GM12865 (cell line): ENCODE data around the gene LPP.

Experiments used
- DNase-seq: peaks from one replicate; pipeline ENCODE4 v3.0.0; 2010; ENCODE audit warnings: low read depth
- H3K4me3 ChIP-seq: 2 replicates; pipeline ENCODE4 v1.5.1; 2011; ENCODE audit warnings: mild to moderate bottlenecking, low read depth, low read length, control low read depth
- TF ChIP-seq, protein P1 (sequence below): IDR thresholded peaks from 2 replicates; pipeline ENCODE4 v1.5.1; 2011; ENCODE audit warnings: low read length, control low read depth, low read depth, inconsistent platforms; ENCODE audit not compliant: insufficient read depth; ENCODE audit errors: missing control alignments

Gene LPP

DNA sequence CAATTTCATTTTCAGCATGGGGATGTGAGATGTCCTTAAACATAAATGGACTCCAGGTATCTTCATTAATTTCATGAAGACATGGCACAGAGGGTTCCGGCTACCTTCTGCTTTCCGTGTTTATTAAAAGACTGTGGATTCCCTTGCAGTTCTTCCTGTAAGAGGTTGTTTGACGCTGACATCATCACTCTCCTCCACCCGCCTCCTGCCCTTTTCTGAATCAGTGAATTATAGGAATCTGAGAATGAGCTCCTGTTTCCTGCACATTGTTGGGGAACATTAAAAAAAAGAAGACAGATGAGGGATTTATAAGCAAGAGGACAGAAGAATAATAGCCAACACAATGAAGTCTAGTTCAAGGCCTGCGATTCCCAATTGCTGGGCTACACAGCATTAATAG is 191.3 kb downstream of the LPP start:
- H3K4me3 ChIP-seq: no peak overlapping the region
- TF ChIP-seq, protein P1, sequence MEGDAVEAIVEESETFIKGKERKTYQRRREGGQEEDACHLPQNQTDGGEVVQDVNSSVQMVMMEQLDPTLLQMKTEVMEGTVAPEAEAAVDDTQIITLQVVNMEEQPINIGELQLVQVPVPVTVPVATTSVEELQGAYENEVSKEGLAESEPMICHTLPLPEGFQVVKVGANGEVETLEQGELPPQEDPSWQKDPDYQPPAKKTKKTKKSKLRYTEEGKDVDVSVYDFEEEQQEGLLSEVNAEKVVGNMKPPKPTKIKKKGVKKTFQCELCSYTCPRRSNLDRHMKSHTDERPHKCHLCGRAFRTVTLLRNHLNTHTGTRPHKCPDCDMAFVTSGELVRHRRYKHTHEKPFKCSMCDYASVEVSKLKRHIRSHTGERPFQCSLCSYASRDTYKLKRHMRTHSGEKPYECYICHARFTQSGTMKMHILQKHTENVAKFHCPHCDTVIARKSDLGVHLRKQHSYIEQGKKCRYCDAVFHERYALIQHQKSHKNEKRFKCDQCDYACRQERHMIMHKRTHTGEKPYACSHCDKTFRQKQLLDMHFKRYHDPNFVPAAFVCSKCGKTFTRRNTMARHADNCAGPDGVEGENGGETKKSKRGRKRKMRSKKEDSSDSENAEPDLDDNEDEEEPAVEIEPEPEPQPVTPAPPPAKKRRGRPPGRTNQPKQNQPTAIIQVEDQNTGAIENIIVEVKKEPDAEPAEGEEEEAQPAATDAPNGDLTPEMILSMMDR: no peak
- DNase-seq: no peak

GRCh38 chr3:188348435-188349244 is 194.7 kb downstream of the LPP start:
- no peak overlapping the region for H3K4me3 ChIP-seq
- TF ChIP-seq, protein P1: no peak
- DNase-seq: no peak

DNA sequence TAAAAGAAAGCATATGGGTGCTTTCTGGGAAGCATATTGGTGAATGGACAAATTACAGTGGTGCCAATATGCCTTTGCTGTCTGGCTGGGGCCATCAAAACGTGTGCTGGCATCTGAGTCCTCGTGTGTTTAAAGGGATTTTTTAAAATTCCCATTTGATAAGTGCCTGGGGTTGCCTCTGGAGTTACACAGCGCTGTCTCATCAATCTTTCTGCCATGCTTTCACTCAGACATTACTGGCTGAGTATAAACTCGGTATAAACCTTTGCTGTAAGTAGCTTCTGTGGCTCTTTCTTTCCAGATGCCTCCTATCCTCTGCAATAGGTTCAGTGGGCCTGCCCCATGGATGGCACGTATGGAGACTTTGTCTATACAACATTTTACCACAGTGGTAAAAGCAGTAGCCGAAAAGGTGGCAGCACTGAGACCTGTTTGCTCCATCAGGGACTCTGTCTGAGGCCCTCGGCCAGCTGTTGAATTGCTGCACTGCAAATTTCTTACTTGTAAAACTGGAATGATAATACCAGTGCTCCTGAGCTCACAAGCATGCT is 195.5 kb downstream of the LPP start:
- peak; percentile 19 for DNase-seq
- TF ChIP-seq, protein P1: no peak
- H3K4me3 ChIP-seq: no peak overlapping the region

GRCh38 chr3:188349933-188350332 is 196.0 kb downstream of the LPP start:
- DNase-seq: no peak
- H3K4me3 ChIP-seq: no peak overlapping the region
- TF ChIP-seq, protein P1: no peak

- no peak overlapping the region for H3K4me3 ChIP-seq
- TF ChIP-seq, protein P1: no peak
- no peak for DNase-seq
Measured at GRCh38 chr3:188350961-188351360, 197.0 kb downstream of the LPP start.

GRCh38 chr3:188351648-188352047 is 197.7 kb downstream of the LPP start:
- TF ChIP-seq, protein P1: no peak
- no peak overlapping the region for H3K4me3 ChIP-seq
- DNase-seq: no peak
